ENCODE measurements around the gene MLANA.

- TF ChIP-seq, protein P1, sequence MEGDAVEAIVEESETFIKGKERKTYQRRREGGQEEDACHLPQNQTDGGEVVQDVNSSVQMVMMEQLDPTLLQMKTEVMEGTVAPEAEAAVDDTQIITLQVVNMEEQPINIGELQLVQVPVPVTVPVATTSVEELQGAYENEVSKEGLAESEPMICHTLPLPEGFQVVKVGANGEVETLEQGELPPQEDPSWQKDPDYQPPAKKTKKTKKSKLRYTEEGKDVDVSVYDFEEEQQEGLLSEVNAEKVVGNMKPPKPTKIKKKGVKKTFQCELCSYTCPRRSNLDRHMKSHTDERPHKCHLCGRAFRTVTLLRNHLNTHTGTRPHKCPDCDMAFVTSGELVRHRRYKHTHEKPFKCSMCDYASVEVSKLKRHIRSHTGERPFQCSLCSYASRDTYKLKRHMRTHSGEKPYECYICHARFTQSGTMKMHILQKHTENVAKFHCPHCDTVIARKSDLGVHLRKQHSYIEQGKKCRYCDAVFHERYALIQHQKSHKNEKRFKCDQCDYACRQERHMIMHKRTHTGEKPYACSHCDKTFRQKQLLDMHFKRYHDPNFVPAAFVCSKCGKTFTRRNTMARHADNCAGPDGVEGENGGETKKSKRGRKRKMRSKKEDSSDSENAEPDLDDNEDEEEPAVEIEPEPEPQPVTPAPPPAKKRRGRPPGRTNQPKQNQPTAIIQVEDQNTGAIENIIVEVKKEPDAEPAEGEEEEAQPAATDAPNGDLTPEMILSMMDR (conservative IDR thresholded peaks at IDR 0.05 in 1 of 2, IDR thresholded peaks at IDR 0.05 in 1 of 2; ENCODE audit: low read depth in 1 of 2, low read length in 2 of 2) = no peak
- TF ChIP-seq EZH2 (IDR thresholded peaks at IDR 0.05; ENCODE audit: low read length, missing control alignments) = no peak
These were observed 27.5 kb upstream of the MLANA start for GRCh38 chr9:5863092-5863746.

Measured in fibroblast of lung (primary cell).